ENCODE data around the gene MROH7. TPM values are rescaled to one million over a fixed set of nuclear protein-coding genes. Genes with fewer than 3 reads are reported as not detected.

MROH7 gene
- total RNA-seq, 2 experiments from 2014 or later, result 0.14 to 0.19 TPM

DNA sequence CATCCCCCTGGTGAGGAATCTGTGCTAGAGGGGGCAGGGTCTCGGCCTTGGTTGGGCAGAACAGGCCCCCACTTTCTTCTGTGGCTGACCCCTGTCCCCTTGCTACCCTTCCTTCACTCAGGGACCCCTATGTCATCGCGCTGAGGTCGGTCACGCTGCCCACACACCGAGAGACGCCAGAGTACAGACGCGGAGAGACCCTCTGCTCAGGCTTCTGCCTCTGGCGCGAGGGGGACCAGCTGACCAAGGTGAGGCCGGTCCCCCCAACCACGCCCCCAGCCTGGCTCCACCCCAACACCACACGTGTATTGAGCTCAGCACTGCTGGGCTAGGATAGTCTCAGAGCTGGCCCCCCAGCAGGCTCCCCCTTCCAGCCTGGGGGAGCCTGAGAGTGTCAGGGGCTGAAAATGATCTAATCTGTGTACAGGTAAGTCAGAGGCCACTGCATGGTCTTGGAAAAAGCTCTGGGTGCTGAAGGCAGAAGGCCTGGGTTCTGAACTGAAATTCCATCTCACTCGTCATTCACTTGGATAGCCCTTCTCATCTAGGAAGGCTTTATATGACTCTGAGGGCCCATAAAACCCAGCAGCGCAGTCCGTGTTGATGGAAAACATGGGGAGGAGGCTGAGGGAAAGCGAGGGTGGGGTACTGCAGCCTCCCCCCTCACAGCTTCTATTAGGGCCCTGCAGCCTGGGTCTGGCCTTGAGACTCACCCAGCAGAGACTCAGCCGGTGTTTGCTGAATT lies 33.6 kb upstream of the MROH7 start:
- Histone ChIP-seq H3K9me3 (ENCODE audit: control insufficient read depth in 1 of 2, insufficient read depth in 1 of 2, low read length in 2 of 2) (no peaks in the 10 kb centered on the region), H3K4me1 (ENCODE audit: insufficient read depth, low read length) (peaks cover 12% of the 10 kb centered on the region), H3K36me3 (ENCODE audit: insufficient read depth, low read length) (no peaks in the 10 kb centered on the region), H3K27me3 (ENCODE audit: control insufficient read depth in 1 of 2, insufficient read depth in 2 of 2, low read length in 2 of 2) (no peaks in the 10 kb centered on the region), H3K4me3 (ENCODE audit: low read length) (no peak overlapping the region), H3K27ac (ENCODE audit: low read depth in 1 of 2, low read length in 2 of 2) (no peak overlapping the region)
- ChIA-PET CTCF (no interaction called here), POLR2A (no interaction called here)
- Mint-ChIP-seq H3K4me3 (no peak overlapping the region), H3K9me3 (no peaks in the 10 kb centered on the region), H3K27me3 (no peaks in the 10 kb centered on the region), H3K27ac (no peak overlapping the region), H3K4me1 (ENCODE audit: low read depth) (peaks cover 12% of the 10 kb centered on the region), H3K36me3 (ENCODE audit: low read depth) (no peaks in the 10 kb centered on the region)
- DNase-seq, result no peak
- no peak for ATAC-seq (ENCODE audit: poor library complexity)
- intact Hi-C loops (cut with DNase I, micrococcal nuclease), result no loop called here
- TF ChIP-seq, protein P1, sequence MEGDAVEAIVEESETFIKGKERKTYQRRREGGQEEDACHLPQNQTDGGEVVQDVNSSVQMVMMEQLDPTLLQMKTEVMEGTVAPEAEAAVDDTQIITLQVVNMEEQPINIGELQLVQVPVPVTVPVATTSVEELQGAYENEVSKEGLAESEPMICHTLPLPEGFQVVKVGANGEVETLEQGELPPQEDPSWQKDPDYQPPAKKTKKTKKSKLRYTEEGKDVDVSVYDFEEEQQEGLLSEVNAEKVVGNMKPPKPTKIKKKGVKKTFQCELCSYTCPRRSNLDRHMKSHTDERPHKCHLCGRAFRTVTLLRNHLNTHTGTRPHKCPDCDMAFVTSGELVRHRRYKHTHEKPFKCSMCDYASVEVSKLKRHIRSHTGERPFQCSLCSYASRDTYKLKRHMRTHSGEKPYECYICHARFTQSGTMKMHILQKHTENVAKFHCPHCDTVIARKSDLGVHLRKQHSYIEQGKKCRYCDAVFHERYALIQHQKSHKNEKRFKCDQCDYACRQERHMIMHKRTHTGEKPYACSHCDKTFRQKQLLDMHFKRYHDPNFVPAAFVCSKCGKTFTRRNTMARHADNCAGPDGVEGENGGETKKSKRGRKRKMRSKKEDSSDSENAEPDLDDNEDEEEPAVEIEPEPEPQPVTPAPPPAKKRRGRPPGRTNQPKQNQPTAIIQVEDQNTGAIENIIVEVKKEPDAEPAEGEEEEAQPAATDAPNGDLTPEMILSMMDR (IDR thresholded peaks at IDR 0.05), result no peak

DNA sequence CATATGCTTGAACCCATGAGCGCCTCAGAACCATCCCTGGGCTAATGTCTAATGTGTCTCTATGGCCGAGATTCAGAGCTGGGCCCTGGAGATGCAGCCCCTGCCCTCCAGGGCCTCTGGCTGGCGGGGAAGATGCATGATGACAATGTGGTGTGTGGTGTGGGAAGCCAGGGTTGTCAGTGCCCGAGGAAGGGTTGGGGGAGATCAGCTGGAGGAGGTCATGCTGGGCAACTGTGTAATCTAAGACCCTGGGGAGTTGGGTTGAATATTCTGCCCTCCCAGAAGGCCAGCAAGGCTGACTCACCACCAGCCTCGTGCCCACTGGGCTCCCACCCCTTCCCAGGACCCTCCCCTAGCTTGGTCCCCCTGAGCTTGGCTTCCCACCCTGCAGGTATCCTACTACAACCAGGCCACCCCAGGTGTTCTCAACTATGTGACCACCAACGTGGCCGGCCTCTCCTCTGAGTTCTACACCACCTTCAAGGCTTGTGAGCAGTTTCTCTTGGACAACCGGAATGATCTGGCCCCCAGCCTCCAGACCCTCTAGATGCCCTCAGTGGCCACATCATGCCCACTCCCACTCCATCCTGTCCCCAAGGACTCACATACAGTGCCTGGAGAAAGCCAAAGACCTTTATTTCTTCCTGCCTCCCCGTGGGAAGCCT lies 32.9 kb upstream of the MROH7 start:
- Mint-ChIP-seq H3K4me3 (no peak overlapping the region), H3K9me3 (no peaks in the 10 kb centered on the region), H3K27me3 (no peaks in the 10 kb centered on the region), H3K27ac (no peak overlapping the region), H3K4me1 (ENCODE audit: low read depth) (peaks cover 12% of the 10 kb centered on the region), H3K36me3 (ENCODE audit: low read depth) (no peaks in the 10 kb centered on the region)
- Histone ChIP-seq H3K4me3 (ENCODE audit: low read length) (no peak overlapping the region), H3K9me3 (ENCODE audit: control insufficient read depth in 1 of 2, insufficient read depth in 1 of 2, low read length in 2 of 2) (no peaks in the 10 kb centered on the region), H3K36me3 (ENCODE audit: insufficient read depth, low read length) (no peaks in the 10 kb centered on the region), H3K4me1 (ENCODE audit: insufficient read depth, low read length) (peaks cover 12% of the 10 kb centered on the region), H3K27me3 (ENCODE audit: control insufficient read depth in 1 of 2, insufficient read depth in 2 of 2, low read length in 2 of 2) (no peaks in the 10 kb centered on the region), H3K27ac (ENCODE audit: low read depth in 1 of 2, low read length in 2 of 2) (no peak overlapping the region)
- ChIA-PET POLR2A (no interaction called here), CTCF (no interaction called here)
- TF ChIP-seq, protein P1 (IDR thresholded peaks at IDR 0.05), result no peak
- intact Hi-C loops (cut with DNase I, micrococcal nuclease), result no loop called here
- ATAC-seq (ENCODE audit: poor library complexity), result no peak
- DNase-seq, result no peak

DNA sequence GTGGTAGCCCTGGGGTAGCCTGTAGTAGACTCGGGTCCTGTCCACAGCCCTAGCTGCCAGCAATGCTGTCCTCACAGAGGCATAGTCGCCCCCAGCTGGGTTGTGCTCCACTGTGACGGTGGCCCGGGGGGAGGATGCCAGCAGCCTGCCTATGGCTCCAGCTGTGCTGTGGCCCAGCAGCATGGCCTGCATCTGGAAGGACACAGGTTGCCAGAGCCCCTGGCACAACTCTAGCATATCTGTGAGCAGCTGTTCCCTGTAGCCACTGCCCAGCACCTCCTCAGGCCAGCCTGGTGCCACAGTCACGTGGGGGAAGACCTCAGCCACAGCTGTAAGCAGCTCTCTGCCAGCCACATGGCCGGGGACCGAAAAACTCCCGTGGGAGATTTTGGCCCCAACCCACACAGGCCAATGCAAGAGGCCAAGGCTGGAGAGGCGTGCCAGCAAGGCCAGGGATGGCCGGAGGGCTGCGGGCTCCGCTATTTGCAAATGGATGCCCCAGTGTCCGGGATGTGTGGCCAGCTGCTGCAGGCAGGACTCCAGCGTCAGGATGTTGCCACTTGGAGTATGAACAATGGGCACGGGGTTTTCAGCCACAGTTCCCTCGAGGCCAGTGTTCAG lies 32.2 kb upstream of the MROH7 start:
- POLR2A ChIA-PET, result no interaction called here
- DNase-seq (no peak), ATAC-seq (ENCODE audit: poor library complexity) (no peak)
- H3K27ac ChIP-seq (ENCODE audit: low read depth in 1 of 2, low read length in 2 of 2), result no peak overlapping the region
- H3K4me1 ChIP-seq (ENCODE audit: insufficient read depth, low read length), result peaks cover 7% of the 10 kb centered on the region
- Mint-ChIP-seq H3K27me3 (no peaks in the 10 kb centered on the region), H3K36me3 (ENCODE audit: low read depth) (no peaks in the 10 kb centered on the region), H3K4me3 (no peak overlapping the region), H3K27ac (no peak overlapping the region), H3K4me1 (ENCODE audit: low read depth) (peaks cover 7% of the 10 kb centered on the region), H3K9me3 (no peaks in the 10 kb centered on the region)
- intact Hi-C loops (cut with DNase I, micrococcal nuclease), result no loop called here
- TF ChIP-seq, protein P1 (IDR thresholded peaks at IDR 0.05), result no peak
- CTCF ChIA-PET, result no interaction called here
- H3K9me3 ChIP-seq (ENCODE audit: control insufficient read depth in 1 of 2, insufficient read depth in 1 of 2, low read length in 2 of 2), result no peaks in the 10 kb centered on the region
- no peaks in the 10 kb centered on the region for H3K36me3 ChIP-seq (ENCODE audit: insufficient read depth, low read length)
- no peaks in the 10 kb centered on the region for H3K27me3 ChIP-seq (ENCODE audit: control insufficient read depth in 1 of 2, insufficient read depth in 2 of 2, low read length in 2 of 2)
- no peak overlapping the region for H3K4me3 ChIP-seq (ENCODE audit: low read length)
